Measurements from ENCODE around the gene ERCC6. TPM values are rescaled to one million over a fixed set of nuclear protein-coding genes. Genes with fewer than 3 reads are reported as not detected.

ERCC6 gene
- polyA plus RNA-seq, 4 donors: 3.5 to 12.6 (median 5.1) TPM

DNA sequence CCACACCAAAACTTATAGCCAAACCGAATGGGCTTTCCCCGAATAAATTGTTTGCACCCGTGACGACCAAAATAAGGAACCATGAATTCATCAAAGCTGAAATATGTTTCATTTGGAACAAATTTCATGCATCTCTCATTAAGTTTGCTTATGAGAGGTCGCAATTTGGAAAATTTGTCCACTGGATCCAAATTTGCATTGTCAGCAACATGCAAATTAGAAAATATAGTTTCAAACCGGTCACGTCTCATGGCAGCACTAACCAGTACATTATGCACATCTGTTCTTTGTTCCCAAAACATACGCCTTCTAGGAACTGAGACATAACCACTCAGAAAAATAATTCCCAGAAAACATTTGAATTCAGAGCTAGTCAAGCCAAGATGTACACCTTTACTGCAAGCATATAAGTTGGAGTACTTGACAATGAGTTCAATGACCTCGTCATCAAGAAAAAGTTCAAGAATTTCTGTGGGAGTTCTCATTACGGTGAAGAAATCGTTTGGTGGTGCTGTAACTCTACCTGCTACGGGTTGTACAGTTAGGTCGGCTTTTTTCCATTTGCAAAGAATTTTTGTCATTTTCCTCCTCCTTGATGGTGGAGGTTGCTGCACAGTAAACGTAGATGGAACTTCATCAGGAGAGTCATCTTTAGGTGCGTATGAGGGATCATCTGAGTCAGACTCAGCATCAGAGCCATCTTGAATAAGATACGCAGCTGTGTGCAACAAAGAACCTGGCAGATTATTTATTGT lies 22.5 kb downstream of the ERCC6 start:
- Histone ChIP-seq H3K27me3 (ENCODE audit: control insufficient read depth in 3 of 3, insufficient read depth in 3 of 3, low read length in 3 of 3) (no peaks in the 10 kb centered on the region), H3K4me1 (ENCODE audit: control insufficient read depth in 3 of 3, insufficient read depth in 2 of 3, low read depth in 1 of 3, low read length in 2 of 3) (no peaks in the 10 kb centered on the region), H3K4me3 (ENCODE audit: low read depth in 1 of 3, low read length in 3 of 3) (no peak overlapping the region), H3K36me3 (ENCODE audit: control insufficient read depth in 3 of 3, insufficient read depth in 2 of 3, low read depth in 1 of 3, low read length in 3 of 3) (peaks cover 5 to 22% (median 8%) of the 10 kb centered on the region in 3 donors), H3K27ac (ENCODE audit: low read depth in 1 of 3, low read length in 2 of 3) (no peak overlapping the region), H3K9me3 (ENCODE audit: control insufficient read depth in 2 of 2, insufficient read depth in 1 of 2, low read depth in 1 of 2, low read length in 1 of 2) (no peaks in the 10 kb centered on the region)
- FAIRE-seq: no peak
- DNase-seq: no peak
- WGBS, 3 donors: 94 to 95% (median 95%) methylated on average over 16 of the region's 16 CpGs

DNA sequence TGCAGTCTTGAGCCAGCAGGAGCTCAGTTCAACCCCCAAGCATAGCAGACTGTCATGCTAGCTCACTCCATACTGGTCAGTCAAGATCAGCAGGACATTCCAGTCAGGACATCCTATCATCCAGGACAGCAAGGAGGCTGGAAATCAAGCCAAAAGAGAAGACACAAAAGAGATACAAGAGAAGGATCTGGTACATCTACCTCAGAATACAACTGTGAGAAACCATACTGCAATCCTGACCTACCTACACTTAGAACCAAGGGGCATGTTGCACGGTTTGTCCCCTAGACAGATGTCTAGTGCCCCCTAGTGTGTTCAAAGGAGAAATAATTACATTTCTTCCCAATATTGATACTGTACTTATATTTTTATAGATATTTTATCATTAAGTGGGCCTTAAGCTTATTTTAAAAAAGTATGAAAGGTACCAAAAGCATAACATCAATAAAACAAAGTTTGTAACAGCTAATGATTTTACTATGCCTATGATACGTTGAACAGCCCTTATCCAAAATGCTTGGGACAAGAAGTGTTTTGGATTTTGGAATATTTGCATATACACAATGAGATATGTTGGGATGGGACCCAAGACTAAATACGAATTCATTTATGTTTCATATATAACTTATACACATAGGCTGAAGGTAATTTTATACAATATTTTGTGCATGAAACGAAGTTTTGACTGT lies 26.7 kb downstream of the ERCC6 start:
- FAIRE-seq: no peak
- Histone ChIP-seq H3K36me3 (ENCODE audit: control insufficient read depth in 3 of 3, insufficient read depth in 2 of 3, low read depth in 1 of 3, low read length in 3 of 3) (peaks cover 0 to 4% (median 4%) of the 10 kb centered on the region in 3 donors), H3K4me1 (ENCODE audit: control insufficient read depth in 3 of 3, insufficient read depth in 2 of 3, low read depth in 1 of 3, low read length in 2 of 3) (peaks cover 0 to 5% (median 0%) of the 10 kb centered on the region in 3 donors), H3K4me3 (ENCODE audit: low read depth in 1 of 3, low read length in 3 of 3) (no peak overlapping the region), H3K27me3 (ENCODE audit: control insufficient read depth in 3 of 3, insufficient read depth in 3 of 3, low read length in 3 of 3) (no peaks in the 10 kb centered on the region), H3K27ac (ENCODE audit: low read depth in 1 of 3, low read length in 2 of 3) (no peak overlapping the region), H3K9me3 (ENCODE audit: control insufficient read depth in 2 of 2, insufficient read depth in 1 of 2, low read depth in 1 of 2, low read length in 1 of 2) (no peaks in the 10 kb centered on the region)
- peak; percentile 23 to 33 for DNase-seq
- WGBS, 3 donors: 63 to 68% (median 66%) methylated on average over 4 of the region's 4 CpGs

DNA sequence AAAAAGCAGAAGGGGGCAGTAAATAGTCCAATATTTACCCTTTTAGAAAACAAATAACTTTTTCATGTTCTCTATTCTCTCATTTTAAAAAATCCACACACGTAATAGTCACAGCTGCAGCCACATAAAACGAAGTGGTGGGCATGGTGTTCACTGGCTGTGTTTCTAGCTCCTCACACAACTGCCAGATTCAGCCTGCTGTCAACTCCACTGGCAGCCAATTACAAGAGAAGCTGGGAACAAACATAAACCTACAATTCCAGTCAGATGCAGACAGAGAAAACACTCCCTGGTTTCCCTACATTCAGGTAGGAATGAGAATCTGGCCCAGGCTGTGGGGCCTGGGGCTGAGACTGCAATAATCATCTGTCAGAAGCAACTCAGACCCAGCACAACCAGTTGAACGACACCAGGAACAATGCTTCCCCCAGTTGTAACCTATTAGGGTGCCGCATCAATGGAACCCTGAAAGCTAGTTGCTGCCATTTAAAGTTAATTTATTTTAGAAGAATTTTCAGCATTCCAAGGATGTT lies 29.1 kb downstream of the ERCC6 start:
- no peak overlapping the region for H3K27ac ChIP-seq (ENCODE audit: low read depth in 1 of 3, low read length in 2 of 3)
- WGBS, 3 donors: 91 to 98% (median 93%) methylated on average over 4 of the region's 4 CpGs
- no peak for FAIRE-seq

DNA sequence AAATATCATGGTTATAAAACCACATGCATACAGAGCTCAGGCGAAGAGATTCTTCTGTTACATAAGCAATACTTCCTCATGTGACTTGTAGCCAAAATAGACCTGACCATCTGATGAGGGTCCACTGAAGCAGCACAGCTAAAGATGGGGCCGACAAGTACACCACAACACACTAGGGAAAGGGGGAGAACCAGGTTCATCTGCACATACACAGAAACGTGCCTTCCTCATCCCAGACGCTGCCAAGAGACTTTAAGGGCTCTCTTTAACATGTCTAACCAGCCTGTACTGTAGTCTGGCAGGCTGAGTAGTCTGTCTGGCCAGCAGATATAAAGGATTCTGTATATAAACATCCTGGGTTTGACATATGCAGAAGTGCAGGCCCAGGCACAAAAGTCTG lies 30.3 kb downstream of the ERCC6 start:
- Histone ChIP-seq H3K4me3 (ENCODE audit: low read depth in 1 of 3, low read length in 3 of 3) (no peak overlapping the region), H3K9me3 (ENCODE audit: control insufficient read depth in 2 of 2, insufficient read depth in 1 of 2, low read depth in 1 of 2, low read length in 1 of 2) (no peaks in the 10 kb centered on the region), H3K36me3 (ENCODE audit: control insufficient read depth in 3 of 3, insufficient read depth in 2 of 3, low read depth in 1 of 3, low read length in 3 of 3) (peaks cover 0 to 4% (median 2%) of the 10 kb centered on the region in 3 donors), H3K27me3 (ENCODE audit: control insufficient read depth in 3 of 3, insufficient read depth in 3 of 3, low read length in 3 of 3) (no peaks in the 10 kb centered on the region), H3K4me1 (ENCODE audit: control insufficient read depth in 3 of 3, insufficient read depth in 2 of 3, low read depth in 1 of 3, low read length in 2 of 3) (peaks cover 0 to 5% (median 0%) of the 10 kb centered on the region in 3 donors), H3K27ac (ENCODE audit: low read depth in 1 of 3, low read length in 2 of 3) (no peak overlapping the region)
- WGBS, 3 donors: 56 to 78% (median 62%) methylated on average over 4 of the region's 4 CpGs
- no peak for FAIRE-seq
- DNase-seq: no peak

More for the DNA sequence above, 29.1 kb downstream of the ERCC6 start:
- Histone ChIP-seq H3K4me3 (ENCODE audit: low read depth in 1 of 3, low read length in 3 of 3) (no peak overlapping the region), H3K36me3 (ENCODE audit: control insufficient read depth in 3 of 3, insufficient read depth in 2 of 3, low read depth in 1 of 3, low read length in 3 of 3) (peaks cover 0 to 4% (median 2%) of the 10 kb centered on the region in 3 donors), H3K9me3 (ENCODE audit: control insufficient read depth in 2 of 2, insufficient read depth in 1 of 2, low read depth in 1 of 2, low read length in 1 of 2) (no peaks in the 10 kb centered on the region), H3K4me1 (ENCODE audit: control insufficient read depth in 3 of 3, insufficient read depth in 2 of 3, low read depth in 1 of 3, low read length in 2 of 3) (peaks cover 0 to 5% (median 0%) of the 10 kb centered on the region in 3 donors), H3K27me3 (ENCODE audit: control insufficient read depth in 3 of 3, insufficient read depth in 3 of 3, low read length in 3 of 3) (no peaks in the 10 kb centered on the region)
- DNase-seq: no peak

DNA sequence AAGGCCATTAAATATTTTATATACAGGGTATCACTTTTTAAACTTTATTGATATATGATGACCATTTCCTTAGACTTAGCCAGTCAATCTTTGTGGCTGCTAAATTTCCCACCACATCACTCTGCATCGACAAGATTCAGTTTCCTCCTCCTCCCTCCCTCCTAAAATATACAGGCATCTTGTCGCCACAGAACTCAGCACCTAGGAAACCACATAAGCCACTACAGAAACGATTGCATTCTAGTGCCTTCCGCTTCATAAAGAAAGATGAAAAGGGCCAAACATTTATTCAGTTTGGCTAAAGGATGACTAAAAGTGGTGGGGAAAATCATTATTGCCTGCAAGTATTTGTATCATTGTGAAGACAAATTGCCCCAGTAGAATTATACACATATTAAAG lies 30.7 kb downstream of the ERCC6 start:
- Histone ChIP-seq H3K27ac (ENCODE audit: low read depth in 1 of 3, low read length in 2 of 3) (no peak overlapping the region), H3K4me3 (ENCODE audit: low read depth in 1 of 3, low read length in 3 of 3) (no peak overlapping the region), H3K27me3 (ENCODE audit: control insufficient read depth in 3 of 3, insufficient read depth in 3 of 3, low read length in 3 of 3) (no peaks in the 10 kb centered on the region), H3K36me3 (ENCODE audit: control insufficient read depth in 3 of 3, insufficient read depth in 2 of 3, low read depth in 1 of 3, low read length in 3 of 3) (peaks cover 0 to 4% (median 2%) of the 10 kb centered on the region in 3 donors), H3K4me1 (ENCODE audit: control insufficient read depth in 3 of 3, insufficient read depth in 2 of 3, low read depth in 1 of 3, low read length in 2 of 3) (peaks cover 0 to 5% (median 0%) of the 10 kb centered on the region in 3 donors), H3K9me3 (ENCODE audit: control insufficient read depth in 2 of 2, insufficient read depth in 1 of 2, low read depth in 1 of 2, low read length in 1 of 2) (no peaks in the 10 kb centered on the region)
- 51 to 76% (median 63%) methylated on average over 4 of the region's 4 CpGs for WGBS, 3 donors
- DNase-seq (peak in 1 of 2 donors; percentile 11), FAIRE-seq (no peak)

DNA sequence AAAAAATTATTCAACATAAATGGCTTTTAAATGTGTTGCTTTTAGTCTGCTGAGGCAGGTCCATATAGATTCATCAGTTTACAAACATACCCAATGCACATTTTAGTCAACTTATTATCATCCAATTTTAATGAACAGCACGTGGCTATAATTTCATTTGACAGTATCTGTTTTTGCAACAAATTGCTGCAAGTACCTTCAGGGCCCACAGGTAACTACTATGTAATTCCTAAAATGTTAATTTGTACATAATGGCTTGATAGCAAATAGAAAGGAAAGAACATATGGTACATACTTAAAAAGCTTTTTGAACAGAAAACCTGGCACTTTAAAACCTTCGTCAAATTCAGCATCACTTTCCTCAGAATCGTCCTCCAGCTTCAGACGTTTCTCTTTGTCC lies 33.3 kb downstream of the ERCC6 start:
- Histone ChIP-seq H3K9me3 (ENCODE audit: control insufficient read depth in 2 of 2, insufficient read depth in 1 of 2, low read depth in 1 of 2, low read length in 1 of 2) (no peaks in the 10 kb centered on the region), H3K4me3 (ENCODE audit: low read depth in 1 of 3, low read length in 3 of 3) (no peak overlapping the region), H3K27ac (ENCODE audit: low read depth in 1 of 3, low read length in 2 of 3) (no peak overlapping the region), H3K36me3 (ENCODE audit: control insufficient read depth in 3 of 3, insufficient read depth in 2 of 3, low read depth in 1 of 3, low read length in 3 of 3) (peaks cover 0 to 4% (median 2%) of the 10 kb centered on the region in 3 donors), H3K4me1 (ENCODE audit: control insufficient read depth in 3 of 3, insufficient read depth in 2 of 3, low read depth in 1 of 3, low read length in 2 of 3) (peaks cover 0 to 5% (median 0%) of the 10 kb centered on the region in 3 donors), H3K27me3 (ENCODE audit: control insufficient read depth in 3 of 3, insufficient read depth in 3 of 3, low read length in 3 of 3) (no peaks in the 10 kb centered on the region)
- DNase-seq (no peak), FAIRE-seq (no peak)
- 85 to 90% (median 87%) methylated on average over 4 of the region's 4 CpGs for WGBS, 3 donors

DNA sequence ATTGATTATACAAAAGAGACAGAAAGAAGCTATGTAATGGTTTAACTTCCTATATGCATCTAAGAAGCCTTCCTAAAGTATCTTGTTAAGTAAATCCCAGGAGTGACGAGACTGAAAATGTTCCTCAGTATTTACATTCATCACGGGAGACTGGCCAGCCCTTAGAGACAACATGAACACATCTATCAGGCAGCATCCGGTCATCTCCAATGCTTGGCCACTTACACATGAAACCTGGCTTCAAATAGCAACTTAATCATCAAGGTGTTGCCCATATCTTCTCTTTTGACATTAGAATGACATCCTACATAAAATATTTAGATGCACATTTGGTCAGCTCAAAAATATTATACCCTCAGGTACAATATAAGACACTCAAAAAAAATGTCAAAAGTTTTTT lies 33.8 kb downstream of the ERCC6 start:
- 90 to 92% (median 91%) methylated on average over 3 of the region's 3 CpGs for WGBS, 3 donors
- FAIRE-seq: no peak
- Histone ChIP-seq H3K4me3 (ENCODE audit: low read depth in 1 of 3, low read length in 3 of 3) (no peak overlapping the region), H3K27ac (ENCODE audit: low read depth in 1 of 3, low read length in 2 of 3) (no peak overlapping the region), H3K4me1 (ENCODE audit: control insufficient read depth in 3 of 3, insufficient read depth in 2 of 3, low read depth in 1 of 3, low read length in 2 of 3) (peaks cover 0 to 5% (median 0%) of the 10 kb centered on the region in 3 donors), H3K27me3 (ENCODE audit: control insufficient read depth in 3 of 3, insufficient read depth in 3 of 3, low read length in 3 of 3) (no peaks in the 10 kb centered on the region), H3K36me3 (ENCODE audit: control insufficient read depth in 3 of 3, insufficient read depth in 2 of 3, low read depth in 1 of 3, low read length in 3 of 3) (peaks cover 0 to 4% (median 4%) of the 10 kb centered on the region in 3 donors), H3K9me3 (ENCODE audit: control insufficient read depth in 2 of 2, insufficient read depth in 1 of 2, low read depth in 1 of 2, low read length in 1 of 2) (no peaks in the 10 kb centered on the region)
- no peak for DNase-seq

DNA sequence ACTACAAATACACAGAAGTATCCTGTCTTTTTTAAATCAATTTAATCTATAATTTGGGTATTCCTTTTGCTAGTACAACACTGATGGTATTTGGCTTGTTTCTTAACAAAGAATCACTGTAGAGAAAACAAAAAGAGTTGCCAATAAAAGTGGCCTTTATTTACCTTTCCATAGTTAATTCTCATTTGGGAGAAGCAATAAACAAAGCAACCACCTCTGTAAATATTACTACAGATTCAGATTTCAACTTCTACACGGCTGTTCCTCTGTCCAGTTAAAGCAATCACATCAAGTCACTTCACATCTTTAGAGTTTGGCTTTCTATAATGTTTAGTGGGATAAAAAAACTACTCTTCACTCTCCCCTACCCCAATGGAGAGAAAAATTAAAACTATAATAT lies 34.4 kb downstream of the ERCC6 start:
- Histone ChIP-seq H3K4me3 (ENCODE audit: low read depth in 1 of 3, low read length in 3 of 3) (no peak overlapping the region), H3K9me3 (ENCODE audit: control insufficient read depth in 2 of 2, insufficient read depth in 1 of 2, low read depth in 1 of 2, low read length in 1 of 2) (no peaks in the 10 kb centered on the region), H3K36me3 (ENCODE audit: control insufficient read depth in 3 of 3, insufficient read depth in 2 of 3, low read depth in 1 of 3, low read length in 3 of 3) (peaks cover 2 to 4% (median 4%) of the 10 kb centered on the region in 3 donors), H3K27me3 (ENCODE audit: control insufficient read depth in 3 of 3, insufficient read depth in 3 of 3, low read length in 3 of 3) (no peaks in the 10 kb centered on the region), H3K27ac (ENCODE audit: low read depth in 1 of 3, low read length in 2 of 3) (no peak overlapping the region), H3K4me1 (ENCODE audit: control insufficient read depth in 3 of 3, insufficient read depth in 2 of 3, low read depth in 1 of 3, low read length in 2 of 3) (peaks cover 0 to 5% (median 0%) of the 10 kb centered on the region in 3 donors)
- FAIRE-seq (no peak), DNase-seq (no peak)
- WGBS, 3 donors: 71 to 76% (median 75%) methylated on average over 1 of the region's 1 CpG
